ENCODE results near the gene ZMYND10.
"Not testable (repeated sequence)": the region's sequence is repeated elsewhere in the genome, so short reads cannot be mapped to it uniquely, and the experiment has no call there.

Gene ZMYND10

GRCh38 chr3:50314816-50315215 is 30.7 kb downstream of the ZMYND10 start:
- Mint-ChIP-seq H3K36me3 (ENCODE audit: insufficient read depth) (no peaks in the 10 kb centered on the region), H3K4me1 (ENCODE audit: low read depth in 2 of 2) (peaks cover 16 to 33% of the 10 kb centered on the region in 2 donors), H3K27me3 (no peaks in the 10 kb centered on the region), H3K27ac (peak overlapping the region in 1 of 2 donors; percentile 71), H3K4me3 (no peak overlapping the region), H3K9me3 (no peaks in the 10 kb centered on the region)
- ATAC-seq (replicated peaks) (no peak), DNase-seq (no peak)

- DNase-seq = no peak
- peak overlapping the region in 1 of 2 donors; percentile 71 for H3K27ac Mint-ChIP-seq
These were observed 31.2 kb downstream of the ZMYND10 start for GRCh38 chr3:50314342-50314741.

GRCh38 chr3:50312041-50312440 is 33.5 kb downstream of the ZMYND10 start:
- ATAC-seq (replicated peaks); DNase-seq; H3K4me3 Mint-ChIP-seq; H3K27me3 Mint-ChIP-seq; H3K36me3 Mint-ChIP-seq (ENCODE audit: insufficient read depth); H3K27ac Mint-ChIP-seq; H3K9me3 Mint-ChIP-seq: not testable (repeated sequence)
- H3K4me1 Mint-ChIP-seq (ENCODE audit: low read depth in 2 of 2) = peaks cover 10 to 17% of the 10 kb centered on the region in 2 donors

More at GRCh38 chr3:50314342-50314741, 31.2 kb downstream of the ZMYND10 start:
- Mint-ChIP-seq H3K36me3 (ENCODE audit: insufficient read depth) (no peaks in the 10 kb centered on the region), H3K4me3 (no peak overlapping the region), H3K4me1 (ENCODE audit: low read depth in 2 of 2) (peaks cover 14 to 31% of the 10 kb centered on the region in 2 donors), H3K9me3 (no peaks in the 10 kb centered on the region), H3K27me3 (no peaks in the 10 kb centered on the region)
- ATAC-seq (replicated peaks) = no peak

- no peak for DNase-seq
- Mint-ChIP-seq H3K9me3 (no peaks in the 10 kb centered on the region), H3K27me3 (no peaks in the 10 kb centered on the region), H3K4me3 (no peak overlapping the region), H3K36me3 (ENCODE audit: insufficient read depth) (no peaks in the 10 kb centered on the region), H3K27ac (no peak overlapping the region), H3K4me1 (ENCODE audit: low read depth in 2 of 2) (peaks cover 9 to 13% of the 10 kb centered on the region in 2 donors)
- no peak for ATAC-seq (replicated peaks)
These were observed 40.9 kb downstream of the ZMYND10 start for GRCh38 chr3:50304601-50305000.

GRCh38 chr3:50303013-50303815 is 42.3 kb downstream of the ZMYND10 start, which contains the start of gene HYAL1:
TSS of gene HYAL1 (minus strand) at chr3:50303574. CDS start at chr3:50302956, 618 bp downstream.
- Mint-ChIP-seq H3K27me3 (no peaks in the 10 kb centered on the region), H3K36me3 (ENCODE audit: insufficient read depth) (peaks cover 9% of the 10 kb centered on the region), H3K9me3 (no peaks in the 10 kb centered on the region), H3K4me1 (ENCODE audit: low read depth in 2 of 2) (peaks cover 17 to 19% of the 10 kb centered on the region in 2 donors), H3K4me3 (no peak within 1 kb of the TSS), H3K27ac (no peak within 1 kb of the TSS)
- DNase-seq = no peak
- ATAC-seq (replicated peaks) = no peak

- Mint-ChIP-seq H3K4me3 (no peak overlapping the region), H3K4me1 (ENCODE audit: low read depth in 2 of 2) (peaks cover 20 to 23% of the 10 kb centered on the region in 2 donors)
These were observed 43.2 kb downstream of the ZMYND10 start for GRCh38 chr3:50302095-50303012.

GRCh38 chr3:50300681-50301254 is 44.8 kb downstream of the ZMYND10 start:
- no peak for ATAC-seq (replicated peaks)
- Mint-ChIP-seq H3K27me3 (no peaks in the 10 kb centered on the region), H3K27ac (peak overlapping the region; percentile 69 to 97), H3K36me3 (ENCODE audit: insufficient read depth) (peaks cover 12% of the 10 kb centered on the region), H3K9me3 (no peaks in the 10 kb centered on the region), H3K4me1 (ENCODE audit: low read depth in 2 of 2) (peaks cover 20 to 23% of the 10 kb centered on the region in 2 donors), H3K4me3 (peak overlapping the region; percentile 85 to 97)
- no peak for DNase-seq

More at GRCh38 chr3:50302095-50303012, 43.2 kb downstream of the ZMYND10 start:
- Mint-ChIP-seq H3K27ac (no peak overlapping the region), H3K36me3 (ENCODE audit: insufficient read depth) (peaks cover 9% of the 10 kb centered on the region), H3K27me3 (no peaks in the 10 kb centered on the region), H3K9me3 (no peaks in the 10 kb centered on the region)
- ATAC-seq (replicated peaks) (no peak), DNase-seq (no peak)

GRCh38 chr3:50299929-50300680 is 45.4 kb downstream of the ZMYND10 start:
- peaks cover 20 to 23% of the 10 kb centered on the region in 2 donors for H3K4me1 Mint-ChIP-seq (ENCODE audit: low read depth in 2 of 2)
- H3K36me3 Mint-ChIP-seq (ENCODE audit: insufficient read depth) = peaks cover 12% of the 10 kb centered on the region
- DNase-seq = no peak
- H3K9me3 Mint-ChIP-seq = no peaks in the 10 kb centered on the region
- ATAC-seq (replicated peaks) = no peak
- no peaks in the 10 kb centered on the region for H3K27me3 Mint-ChIP-seq
- peak overlapping the region; percentile 85 to 97 for H3K4me3 Mint-ChIP-seq
- H3K27ac Mint-ChIP-seq = peak overlapping the region; percentile 94 to 97

GRCh38 chr3:50299638-50299928 is 45.9 kb downstream of the ZMYND10 start:
- Mint-ChIP-seq H3K36me3 (ENCODE audit: insufficient read depth) (peaks cover 12% of the 10 kb centered on the region), H3K9me3 (no peaks in the 10 kb centered on the region), H3K4me3 (peak overlapping the region; percentile 85 to 97), H3K4me1 (ENCODE audit: low read depth in 2 of 2) (peaks cover 20 to 23% of the 10 kb centered on the region in 2 donors), H3K27me3 (no peaks in the 10 kb centered on the region), H3K27ac (peak overlapping the region; percentile 94 to 97)
- DNase-seq = no peak
- no peak for ATAC-seq (replicated peaks)

- Mint-ChIP-seq H3K9me3 (no peaks in the 10 kb centered on the region), H3K36me3 (ENCODE audit: insufficient read depth) (peaks cover 12% of the 10 kb centered on the region), H3K4me3 (peak within 1 kb of the TSS; percentile 85 to 97), H3K4me1 (ENCODE audit: low read depth in 2 of 2) (peaks cover 20 to 23% of the 10 kb centered on the region in 2 donors), H3K27me3 (no peaks in the 10 kb centered on the region), H3K27ac (peak within 1 kb of the TSS; percentile 94 to 97)
- ATAC-seq (replicated peaks) = peak; percentile 83
- DNase-seq = peak; percentile 98 to 100 (median 99)
These were observed 46.5 kb downstream of the ZMYND10 start, which contains the start of the genes HYAL3 and NAA80 for GRCh38 chr3:50298836-50299637. TSS of gene HYAL3 (minus strand) at chr3:50299405. CDS start at chr3:50295602, 3,803 bp downstream. TSS of gene NAA80 (minus strand) at chr3:50299405. CDS start at chr3:50297463, 1,942 bp downstream.

- DNase-seq (no peak), ATAC-seq (replicated peaks) (no peak)
- H3K36me3 Mint-ChIP-seq (ENCODE audit: insufficient read depth) = peaks cover 12% of the 10 kb centered on the region
- peak overlapping the region; percentile 94 to 97 for H3K27ac Mint-ChIP-seq
- no peaks in the 10 kb centered on the region for H3K9me3 Mint-ChIP-seq
- H3K4me1 Mint-ChIP-seq (ENCODE audit: low read depth in 2 of 2) = peaks cover 20 to 25% of the 10 kb centered on the region in 2 donors
- H3K27me3 Mint-ChIP-seq = no peaks in the 10 kb centered on the region
- H3K4me3 Mint-ChIP-seq = peak overlapping the region; percentile 85 to 97
These were observed 47.4 kb downstream of the ZMYND10 start for GRCh38 chr3:50297896-50298725.
